Caco-2 (cell line): ENCODE results near the gene BOD1L2. TPM values are rescaled to one million over a fixed set of nuclear protein-coding genes. Genes with fewer than 3 reads are reported as not detected.

Source experiments
- Bru-seq: library from RNA; stranded (reverse); fragments of 400-500 nt; gene quantifications from one replicate; lab custom pipeline; 2021; lab: Mats Ljungman, UMichigan
- BruChase-seq, 2 experiments: library from RNA; stranded (reverse); fragments of 400-500 nt; gene quantifications; one replicate each; lab custom pipeline; 2021; lab: Mats Ljungman, UMichigan
- BruUV-seq: library from RNA; stranded (reverse); fragments of 400-500 nt; replicated peaks from 2 replicates; lab custom pipeline; 2021; lab: Mats Ljungman, UMichigan
- CTCF ChIA-PET: fragments of 300-600 bp; sonication (Branson Sonifier 250); formaldehyde crosslinking; loops from one replicate; lab custom pipeline; 2022; ENCODE audit warnings: antibody characterized with exemption; lab: Charles Lee
- POLR2A ChIA-PET: fragments of 300-600 bp; sonication (Branson Sonifier 250); formaldehyde crosslinking; loops from one replicate; lab custom pipeline; 2022; ENCODE audit warnings: antibody characterized with exemption; lab: Charles Lee
- DNase-seq, 2 experiments: peaks; one replicate each; pipeline versions ENCODE4 v3.0.0 to v3.0.0-alpha.2; 2020 to 2022
- H3K27me3 ChIP-seq: replicated peaks from 2 replicates; pipeline ENCODE4 v1.6.0; 2011; ENCODE audit warnings: low read length; ENCODE audit not compliant: control insufficient read depth, insufficient read depth
- H3K36me3 ChIP-seq: 2 replicates; pipeline ENCODE4 v1.5.1; 2011; ENCODE audit warnings: low read length; ENCODE audit not compliant: control insufficient read depth, insufficient read depth
- H3K4me1 ChIP-seq: fragments of 250-450 bp; sonication (Bioruptor Pico); 2 replicates; pipeline ENCODE4 v1.5.1; 2020; ENCODE audit warnings: mild to moderate bottlenecking
- H3K4me3 ChIP-seq: 2 replicates; pipeline ENCODE4 v1.5.1; 2011; ENCODE audit warnings: low read depth, mild to moderate bottlenecking, control low read depth, low read length
- H3K9me3 ChIP-seq: fragments of 250-450 bp; sonication (Bioruptor Pico); 2 replicates; pipeline ENCODE4 v1.5.1; 2020; ENCODE audit warnings: mild to moderate bottlenecking, moderate library complexity
- H3K27ac Mint-ChIP-seq: one replicate; pipeline ENCODE4 v1.8.0; 2022; ENCODE audit warnings: mixed read lengths; ENCODE audit not compliant: unreplicated experiment
- H3K27me3 Mint-ChIP-seq: one replicate; pipeline ENCODE4 v1.8.0; 2022; ENCODE audit warnings: mixed read lengths; ENCODE audit not compliant: insufficient read depth, unreplicated experiment
- H3K36me3 Mint-ChIP-seq: one replicate; pipeline ENCODE4 v1.8.0; 2022; ENCODE audit warnings: mild to moderate bottlenecking, mixed read lengths; ENCODE audit not compliant: insufficient read depth, unreplicated experiment
- H3K4me1 Mint-ChIP-seq: one replicate; pipeline ENCODE4 v1.8.0; 2022; ENCODE audit warnings: low read depth, mixed read lengths; ENCODE audit not compliant: unreplicated experiment
- H3K4me3 Mint-ChIP-seq: one replicate; pipeline ENCODE4 v1.8.0; 2022; ENCODE audit warnings: mild to moderate bottlenecking, moderate library complexity, mixed read lengths; ENCODE audit not compliant: unreplicated experiment
- H3K9me3 Mint-ChIP-seq: one replicate; pipeline ENCODE4 v1.8.0; 2022; ENCODE audit warnings: mixed read lengths; ENCODE audit not compliant: unreplicated experiment
- intact Hi-C: fragments of 100-400 bp; cut with micrococcal nuclease; formaldehyde crosslinking; loops from one replicate; pipeline ENCODE4 v1.10.0; 2022; ENCODE audit not compliant: unreplicated experiment
- long read RNA-seq: library from polyadenylated mRNA; stranded (forward); transcript quantifications from one replicate; pipeline ENCODE4 v2.0.0, GENCODE V29; 2022
- total RNA-seq: library from RNA; stranded (reverse); gene quantifications from 2 replicates; pipeline ENCODE4 v1.2.3, GENCODE V29; 2022
- TF ChIP-seq, protein P1 (sequence below), 2 experiments: fragments of 200-600 bp in 1 of 2; IDR thresholded peaks; 1 replicate in 1 of 2; 2 replicates in 1 of 2; pipeline versions ENCODE4 v1.5.1 to v1.8.0; 2011 to 2022; ENCODE audit warnings: antibody characterized with exemption in 1 of 2, control low read depth in 1 of 2, inconsistent platforms in 1 of 2, low read depth in 1 of 2, low read length in 1 of 2, mild to moderate bottlenecking in 1 of 2, moderate library complexity in 1 of 2; ENCODE audit not compliant: insufficient read depth in 1 of 2, severe bottlenecking in 1 of 2, unreplicated experiment in 1 of 2

BOD1L2 gene
- total RNA-seq (not detected in 2 replicates), Bru-seq, nascent RNA (not detected), BruChase-seq, experiment 1, labeled RNA remaining after a 2-hour chase (not detected), BruChase-seq, experiment 2, labeled RNA remaining after a 6-hour chase (not detected)
- long read RNA-seq = 0 reads

DNA sequence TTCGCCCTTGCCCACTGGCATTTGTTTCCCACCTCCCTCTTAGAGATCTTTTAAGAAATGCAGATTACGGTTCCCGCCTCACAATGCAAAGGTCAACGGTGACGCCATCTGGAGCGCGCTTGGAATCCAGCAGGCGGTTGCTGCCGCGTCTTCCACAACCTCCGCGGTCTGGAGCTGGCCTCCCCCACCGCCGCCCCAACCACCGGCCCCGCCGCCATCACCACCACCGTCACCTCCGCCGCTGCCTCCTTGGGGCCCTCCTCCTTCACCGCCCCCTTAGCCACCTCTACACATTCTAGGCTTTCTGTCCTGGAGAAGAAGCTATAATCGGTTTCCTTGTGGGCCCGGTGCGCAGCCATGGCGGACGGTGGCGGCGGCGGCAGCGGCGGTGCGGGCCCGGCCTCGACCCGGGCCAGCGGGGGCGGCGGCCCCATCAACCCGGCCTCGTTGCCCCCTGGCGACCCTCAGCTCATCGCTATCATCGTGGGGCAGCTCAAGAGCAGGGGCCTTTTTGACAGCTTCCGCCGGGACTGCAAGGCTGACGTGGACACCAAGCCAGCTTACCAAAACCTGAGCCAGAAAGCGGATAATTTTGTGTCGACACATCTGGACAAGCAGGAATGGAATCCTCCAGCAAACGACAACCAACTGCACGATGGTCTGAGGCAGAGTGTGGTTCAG lies at the start of gene BOD1L2:
TSS of gene BOD1L2 (plus strand) at position 132 of the 681 bp plus-strand sequence. CDS start at position 358, 226 bp downstream.
- peaks cover 7% of the 10 kb centered on the region for H3K4me1 Mint-ChIP-seq
- no peaks in the 10 kb centered on the region for H3K9me3 Mint-ChIP-seq
- Histone ChIP-seq H3K27me3 (no peaks in the 10 kb centered on the region), H3K9me3 (no peaks in the 10 kb centered on the region), H3K4me1 (no peaks in the 10 kb centered on the region), H3K4me3 (no peak within 1 kb of the TSS), H3K36me3 (no peaks in the 10 kb centered on the region)
- DNase-seq = no peak
- no peak within 1 kb of the TSS for H3K4me3 Mint-ChIP-seq
- ChIA-PET POLR2A (no interaction called here), CTCF (no interaction called here)
- intact Hi-C loops = no loop called here
- peaks cover 9% of the 10 kb centered on the region for H3K27me3 Mint-ChIP-seq
- H3K36me3 Mint-ChIP-seq = no peaks in the 10 kb centered on the region
- TF ChIP-seq, protein P1, sequence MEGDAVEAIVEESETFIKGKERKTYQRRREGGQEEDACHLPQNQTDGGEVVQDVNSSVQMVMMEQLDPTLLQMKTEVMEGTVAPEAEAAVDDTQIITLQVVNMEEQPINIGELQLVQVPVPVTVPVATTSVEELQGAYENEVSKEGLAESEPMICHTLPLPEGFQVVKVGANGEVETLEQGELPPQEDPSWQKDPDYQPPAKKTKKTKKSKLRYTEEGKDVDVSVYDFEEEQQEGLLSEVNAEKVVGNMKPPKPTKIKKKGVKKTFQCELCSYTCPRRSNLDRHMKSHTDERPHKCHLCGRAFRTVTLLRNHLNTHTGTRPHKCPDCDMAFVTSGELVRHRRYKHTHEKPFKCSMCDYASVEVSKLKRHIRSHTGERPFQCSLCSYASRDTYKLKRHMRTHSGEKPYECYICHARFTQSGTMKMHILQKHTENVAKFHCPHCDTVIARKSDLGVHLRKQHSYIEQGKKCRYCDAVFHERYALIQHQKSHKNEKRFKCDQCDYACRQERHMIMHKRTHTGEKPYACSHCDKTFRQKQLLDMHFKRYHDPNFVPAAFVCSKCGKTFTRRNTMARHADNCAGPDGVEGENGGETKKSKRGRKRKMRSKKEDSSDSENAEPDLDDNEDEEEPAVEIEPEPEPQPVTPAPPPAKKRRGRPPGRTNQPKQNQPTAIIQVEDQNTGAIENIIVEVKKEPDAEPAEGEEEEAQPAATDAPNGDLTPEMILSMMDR (IDR thresholded peaks at IDR 0.05; ENCODE audit: insufficient read depth in 1 of 2, low read depth in 1 of 2, low read length in 1 of 2, severe bottlenecking in 1 of 2, unreplicated experiment in 1 of 2) = no peak
- H3K27ac Mint-ChIP-seq = no peak within 1 kb of the TSS
- BruUV-seq = no TSS peak

DNA sequence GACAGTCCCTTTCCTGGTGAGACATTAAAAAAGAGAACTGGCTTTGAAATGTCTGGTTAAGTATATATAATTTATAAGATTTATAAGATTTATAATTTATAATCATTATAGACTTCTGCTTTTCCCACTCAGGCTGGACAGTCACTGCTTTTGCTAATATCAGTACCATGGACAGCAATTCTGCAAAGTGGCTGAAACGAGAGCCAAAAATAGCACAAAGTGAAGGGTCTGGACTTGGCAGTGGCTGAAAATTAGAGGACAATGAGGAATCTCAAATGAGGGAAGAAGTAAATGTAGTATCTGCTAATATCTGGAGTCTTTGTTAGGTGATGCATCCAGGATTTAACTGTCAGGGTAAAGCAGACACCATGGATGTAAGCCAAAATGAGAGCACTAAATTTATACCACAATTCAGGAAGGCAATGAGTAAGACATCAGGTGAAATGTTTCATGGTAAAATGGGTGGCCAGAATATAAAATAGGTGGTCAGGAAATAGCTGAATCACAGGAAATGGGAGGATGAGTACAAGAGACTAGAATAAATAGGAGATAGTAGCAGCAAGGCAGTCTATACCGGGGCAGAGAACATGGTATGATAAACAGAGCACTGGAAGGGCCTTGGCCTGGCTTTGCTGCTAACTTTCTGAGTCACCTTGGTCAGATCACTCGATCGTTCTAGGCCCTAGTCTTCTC lies 39.6 kb upstream of the BOD1L2 start:
- H3K27me3 Mint-ChIP-seq = peaks cover 9% of the 10 kb centered on the region
- H3K27ac Mint-ChIP-seq = no peak overlapping the region
- no peaks in the 10 kb centered on the region for H3K4me1 Mint-ChIP-seq
- no TSS peak for BruUV-seq
- Histone ChIP-seq H3K9me3 (no peaks in the 10 kb centered on the region), H3K4me1 (no peaks in the 10 kb centered on the region), H3K27me3 (no peaks in the 10 kb centered on the region), H3K36me3 (no peaks in the 10 kb centered on the region), H3K4me3 (no peak overlapping the region)
- no peaks in the 10 kb centered on the region for H3K36me3 Mint-ChIP-seq
- H3K4me3 Mint-ChIP-seq = no peak overlapping the region
- ChIA-PET POLR2A (no interaction called here), CTCF (no interaction called here)
- TF ChIP-seq, protein P1 (IDR thresholded peaks at IDR 0.05; ENCODE audit: insufficient read depth in 1 of 2, low read depth in 1 of 2, low read length in 1 of 2, severe bottlenecking in 1 of 2, unreplicated experiment in 1 of 2) = no peak
- H3K9me3 Mint-ChIP-seq = no peaks in the 10 kb centered on the region
- intact Hi-C loops = no loop called here
- peak in 1 of 2 experiments; percentile 28 for DNase-seq

DNA sequence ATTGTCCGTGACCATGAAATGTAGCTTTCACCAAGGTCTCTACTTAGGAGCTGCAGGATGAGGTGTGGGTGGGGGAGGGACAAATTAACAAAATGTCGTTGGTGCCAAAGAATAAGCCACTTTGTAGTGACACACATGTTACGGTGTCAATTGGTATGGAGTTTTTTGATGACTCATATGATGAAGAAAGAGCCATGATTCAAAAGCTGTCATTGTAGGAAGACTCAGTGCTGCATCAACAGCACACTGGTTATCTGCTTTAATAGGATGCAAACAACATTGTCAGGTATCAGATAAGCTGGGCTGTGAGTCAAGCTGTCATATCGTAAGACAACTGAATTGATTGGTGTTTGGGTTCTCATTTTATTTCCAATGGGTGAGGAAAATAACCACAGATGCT lies 36.6 kb upstream of the BOD1L2 start:
- H3K9me3 ChIP-seq = no peaks in the 10 kb centered on the region
- H3K36me3 Mint-ChIP-seq = no peaks in the 10 kb centered on the region
- H3K27ac Mint-ChIP-seq = no peak overlapping the region
- TF ChIP-seq, protein P1 (IDR thresholded peaks at IDR 0.05; ENCODE audit: insufficient read depth in 1 of 2, low read depth in 1 of 2, low read length in 1 of 2, severe bottlenecking in 1 of 2, unreplicated experiment in 1 of 2) = no peak
- no peak overlapping the region for H3K4me3 ChIP-seq
- intact Hi-C loops = no loop called here
- H3K27me3 ChIP-seq = no peaks in the 10 kb centered on the region
- no peaks in the 10 kb centered on the region for H3K9me3 Mint-ChIP-seq
- peaks cover 5% of the 10 kb centered on the region for H3K27me3 Mint-ChIP-seq
- POLR2A ChIA-PET = no interaction called here
- no peak overlapping the region for H3K4me3 Mint-ChIP-seq
- H3K4me1 ChIP-seq = no peaks in the 10 kb centered on the region
- BruUV-seq = no TSS peak
- H3K36me3 ChIP-seq = no peaks in the 10 kb centered on the region
- no peak for DNase-seq
- H3K4me1 Mint-ChIP-seq = no peaks in the 10 kb centered on the region
- CTCF ChIA-PET = no interaction called here
